HepG2 (cell line): ENCODE measurements around the gene GDPD5. TPM values are rescaled to one million over a fixed set of nuclear protein-coding genes. Genes with fewer than 3 reads are reported as not detected.
A peak's percentile ranks its signal among the peaks of the same experiment; 100 is the strongest.

Experiments
- CCAR2 ChIP-seq: fragments of 200-400 bp; formaldehyde crosslinking; optimal IDR thresholded peaks from 2 replicates; pipeline ENCODE3; 2018; ENCODE audit warnings: low read depth, mild to moderate bottlenecking, low read length, moderate library complexity
- ELF4 ChIP-seq: sonication (generic); formaldehyde crosslinking; IDR thresholded peaks from 2 replicates; pipeline ENCODE4 v1.5.0; 2020; ENCODE audit warnings: missing genetic modification reagents, mild to moderate bottlenecking, moderate library complexity, borderline replicate concordance
- HOXA5 ChIP-seq: sonication (generic); formaldehyde crosslinking; IDR thresholded peaks from 2 replicates; pipeline ENCODE4 v1.4.0; 2020; ENCODE audit warnings: missing genetic modification reagents
- MYC ChIP-seq: sonication (generic); formaldehyde crosslinking; IDR thresholded peaks from 2 replicates; pipeline ENCODE4 v1.9.0; 2021; ENCODE audit warnings: missing genetic modification reagents, borderline replicate concordance
- NCOA1 ChIP-seq: sonication (generic); formaldehyde crosslinking; IDR thresholded peaks from 2 replicates; pipeline ENCODE4 v1.9.0; 2021; ENCODE audit warnings: missing genetic modification reagents
- NFE2L1 ChIP-seq: sonication (generic); formaldehyde crosslinking; IDR thresholded peaks from 2 replicates; pipeline ENCODE4 v1.4.0; 2020; ENCODE audit warnings: missing genetic modification reagents, mild to moderate bottlenecking, borderline replicate concordance
- NRL ChIP-seq: sonication (generic); formaldehyde crosslinking; IDR thresholded peaks from 2 replicates; pipeline ENCODE4 v1.5.0; 2020; ENCODE audit warnings: missing genetic modification reagents, mild to moderate bottlenecking, moderate library complexity, borderline replicate concordance
- POGK ChIP-seq: sonication (generic); formaldehyde crosslinking; conservative IDR thresholded peaks from 2 replicates; pipeline ENCODE4 v1.8.0; 2022; ENCODE audit warnings: mild to moderate bottlenecking, moderate library complexity, missing genetic modification reagents
- RFX1 ChIP-seq: fragments of 450-650 bp; IDR thresholded peaks from 2 replicates; pipeline ENCODE4 v1.6.1; 2017
- RORA ChIP-seq: sonication (generic); formaldehyde crosslinking; IDR thresholded peaks from 2 replicates; pipeline ENCODE4 v1.5.0; 2020; ENCODE audit warnings: mild to moderate bottlenecking, missing genetic modification reagents, moderate library complexity
- SP4 ChIP-seq: sonication (generic); formaldehyde crosslinking; IDR thresholded peaks from 2 replicates; pipeline ENCODE4 v1.8.1; 2023; ENCODE audit warnings: mild to moderate bottlenecking, missing genetic modification reagents
- STAT5B ChIP-seq: sonication (generic); formaldehyde crosslinking; IDR thresholded peaks from 2 replicates; pipeline ENCODE4 v1.4.0; 2020; ENCODE audit warnings: missing genetic modification reagents
- TP53 ChIP-seq: sonication (generic); formaldehyde crosslinking; conservative IDR thresholded peaks from 2 replicates; pipeline ENCODE4 v1.4.0; 2020; ENCODE audit warnings: missing genetic modification reagents
- UBTF ChIP-seq: sonication (generic); formaldehyde crosslinking; IDR thresholded peaks from 2 replicates; pipeline ENCODE4 v1.4.0; 2020; ENCODE audit warnings: mild to moderate bottlenecking, missing genetic modification reagents
- USF2 ChIP-seq, 2 experiments: sonication (generic) in 1 of 2; formaldehyde crosslinking in 1 of 2; IDR thresholded peaks; 2 replicates each; pipeline versions ENCODE4 v1.5.1 to v1.6.1; 2011 to 2020; ENCODE audit warnings: borderline replicate concordance in 1 of 2, low read depth in 1 of 2, low read length in 1 of 2, mild to moderate bottlenecking in 1 of 2, missing genetic modification reagents in 1 of 2, moderate library complexity in 1 of 2
- YEATS2 ChIP-seq: sonication (generic); formaldehyde crosslinking; IDR thresholded peaks from 2 replicates; pipeline ENCODE4 v1.4.0; 2020; ENCODE audit warnings: missing genetic modification reagents, borderline replicate concordance
- ZBTB25 ChIP-seq: IDR thresholded peaks from 2 replicates; pipeline ENCODE4 v1.6.1; 2018; ENCODE audit warnings: missing genetic modification reagents
- ZBTB34 ChIP-seq: sonication (generic); formaldehyde crosslinking; IDR thresholded peaks from 2 replicates; pipeline ENCODE4 v1.8.0; 2022; ENCODE audit warnings: mild to moderate bottlenecking, missing genetic modification reagents
- ZNF121 ChIP-seq: sonication (generic); formaldehyde crosslinking; IDR thresholded peaks from 2 replicates; pipeline ENCODE4 v1.5.0; 2020; ENCODE audit warnings: mild to moderate bottlenecking, missing genetic modification reagents
- ZNF253 ChIP-seq: sonication (generic); formaldehyde crosslinking; IDR thresholded peaks from 2 replicates; pipeline ENCODE4 v1.8.0; 2022; ENCODE audit warnings: mild to moderate bottlenecking, missing genetic modification reagents, borderline replicate concordance
- ZNF264 ChIP-seq: sonication (generic); formaldehyde crosslinking; IDR thresholded peaks from 2 replicates; pipeline ENCODE4 v1.4.0; 2020; ENCODE audit warnings: missing genetic modification reagents
- ZNF441 ChIP-seq: sonication (generic); formaldehyde crosslinking; IDR thresholded peaks from 2 replicates; pipeline ENCODE4 v1.7.0; 2021; ENCODE audit warnings: missing genetic modification reagents, borderline replicate concordance
- ZNF572 ChIP-seq: sonication (generic); formaldehyde crosslinking; IDR thresholded peaks from 2 replicates; pipeline ENCODE4 v1.5.1; 2020; ENCODE audit warnings: mild to moderate bottlenecking, missing genetic modification reagents
- polyA plus RNA-seq, 8 experiments: library from polyadenylated mRNA; depleted of rRNA in 3 of 8; stranded (reverse) in 7 of 8; unstranded in 1 of 8; fragments of >200 nt; fragmentation: Illumina TruSeq in 4 of 8; extraction: Trizol in 4 of 8; gene quantifications; 2 replicates each; pipeline versions ENCODE4 v1.2.1 to v1.2.3, GENCODE V29; 2011 to 2016; ENCODE audit warnings: low read depth in 4 of 8, missing spikeins in 1 of 8, mixed read lengths in 1 of 8; ENCODE audit not compliant: insufficient read depth in 1 of 8
- total RNA-seq, 5 experiments: library from RNA; depleted of rRNA; stranded (reverse); fragments of >200 nt; fragmentation: Illumina TruSeq; extraction: Trizol; gene quantifications; 2 replicates each; pipeline ENCODE4 v1.2.3, GENCODE V29; 2016; ENCODE audit warnings: low read depth in 1 of 5

Gene GDPD5
- total and polyA plus RNA-seq, 2 of the 13 experiments (the other 11 are each of a cell fraction or from before 2014, with no cell fraction given) = 55.0 to 67.5 TPM

GRCh38 chr11:75496305-75496752, 29.4 kb downstream of the GDPD5 start (continued):
- TF ChIP-seq ELF4 (CRISPR knock-in tag) (no peak), USF2 (IDR thresholded peaks at IDR 0.05; ENCODE audit: low read depth, low read length) (no peak), USF2 (CRISPR knock-in tag; IDR thresholded peaks at IDR 0.05; ENCODE audit: borderline replicate concordance) (no peak), ZNF121 (CRISPR knock-in tag) (no peak), SP4 (peak; percentile 23; the same call in 1 of the 2 replicates), POGK (CRISPR knock-in tag) (no peak), ZNF572 (peak; percentile 55; the same call in 1 of the 2 replicates), NCOA1 (CRISPR knock-in tag) (no peak), ZNF441 (CRISPR knock-in tag) (no peak), ZNF253 (no peak), UBTF (CRISPR knock-in tag) (no peak), ZNF264 (CRISPR knock-in tag) (no peak), ZBTB25 (CRISPR knock-in tag) (no peak), NRL (CRISPR knock-in tag) (no peak), ZBTB34 (CRISPR knock-in tag) (no peak), NFE2L1 (CRISPR knock-in tag) (no peak), HOXA5 (CRISPR knock-in tag) (no peak), TP53 (CRISPR knock-in tag) (no peak), YEATS2 (CRISPR knock-in tag) (no peak), RFX1 (no peak), MYC (CRISPR knock-in tag) (no peak), CCAR2 (no peak), STAT5B (no peak), RORA (CRISPR knock-in tag) (no peak)
